Measurements from ENCODE around the gene SLC19A1.

Gene SLC19A1

DNA sequence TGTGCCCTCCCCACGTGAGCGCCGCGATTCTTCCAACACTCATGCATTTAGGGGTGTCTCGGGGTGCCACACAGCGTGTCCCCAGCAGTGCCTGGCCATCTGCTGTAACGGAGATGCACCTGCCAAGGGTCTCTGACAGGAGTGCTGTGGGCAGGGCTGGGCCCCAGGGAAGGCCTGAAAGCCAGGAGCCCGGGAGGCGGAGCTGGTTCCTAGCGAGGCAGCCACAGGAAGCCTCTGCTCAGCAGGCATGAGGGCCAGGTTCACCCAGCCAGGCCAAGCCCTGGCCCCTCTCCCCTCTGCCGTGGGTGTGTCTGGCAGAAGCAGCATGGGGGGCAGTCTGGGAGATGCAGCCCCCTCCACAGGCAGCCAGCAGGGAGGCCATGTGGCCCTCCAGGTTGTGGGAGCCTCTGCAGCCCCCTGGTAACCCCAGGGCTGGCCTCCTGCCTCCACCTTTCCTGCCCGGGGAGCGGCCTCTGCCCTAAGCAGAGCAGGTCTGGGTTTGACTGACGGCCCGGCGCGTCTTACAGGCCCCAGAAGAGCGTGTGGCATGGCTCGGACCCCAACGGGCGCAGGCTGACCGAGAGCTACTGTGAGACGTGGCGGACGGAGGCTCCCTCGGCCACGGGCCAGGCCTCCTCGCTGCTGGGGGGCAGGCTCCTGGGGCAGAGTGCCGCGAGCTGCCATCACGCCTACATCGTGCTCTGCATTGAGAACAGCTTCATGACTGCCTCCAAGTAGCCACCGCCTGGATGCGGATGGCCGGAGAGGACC lies 30.4 kb downstream of the SLC19A1 start:
- Histone ChIP-seq H3K4me1 (ENCODE audit: control insufficient read depth, insufficient read depth, low read length) (peaks cover 18% of the 10 kb centered on the region), H3K27me3 (ENCODE audit: control insufficient read depth, insufficient read depth, low read length) (no peaks in the 10 kb centered on the region), H3K9me3 (ENCODE audit: control insufficient read depth, low read length) (no peaks in the 10 kb centered on the region), H3K36me3 (ENCODE audit: control insufficient read depth, insufficient read depth, low read length) (no peaks in the 10 kb centered on the region), H3K4me3 (ENCODE audit: low read length) (no peak overlapping the region), H3K9ac (ENCODE audit: low read length) (no peak overlapping the region)

- H3K9me3 ChIP-seq (ENCODE audit: control insufficient read depth, low read length) = no peaks in the 10 kb centered on the region
- H3K27me3 ChIP-seq (ENCODE audit: control insufficient read depth, insufficient read depth, low read length) = no peaks in the 10 kb centered on the region
- no peak overlapping the region for H3K4me3 ChIP-seq (ENCODE audit: low read length)
- no peak overlapping the region for H3K9ac ChIP-seq (ENCODE audit: low read length)
- peaks cover 18% of the 10 kb centered on the region for H3K4me1 ChIP-seq (ENCODE audit: control insufficient read depth, insufficient read depth, low read length)
- no peaks in the 10 kb centered on the region for H3K36me3 ChIP-seq (ENCODE audit: control insufficient read depth, insufficient read depth, low read length)
Observed at GRCh38 chr21:45511007-45511406, 31.2 kb downstream of the SLC19A1 start.

DNA sequence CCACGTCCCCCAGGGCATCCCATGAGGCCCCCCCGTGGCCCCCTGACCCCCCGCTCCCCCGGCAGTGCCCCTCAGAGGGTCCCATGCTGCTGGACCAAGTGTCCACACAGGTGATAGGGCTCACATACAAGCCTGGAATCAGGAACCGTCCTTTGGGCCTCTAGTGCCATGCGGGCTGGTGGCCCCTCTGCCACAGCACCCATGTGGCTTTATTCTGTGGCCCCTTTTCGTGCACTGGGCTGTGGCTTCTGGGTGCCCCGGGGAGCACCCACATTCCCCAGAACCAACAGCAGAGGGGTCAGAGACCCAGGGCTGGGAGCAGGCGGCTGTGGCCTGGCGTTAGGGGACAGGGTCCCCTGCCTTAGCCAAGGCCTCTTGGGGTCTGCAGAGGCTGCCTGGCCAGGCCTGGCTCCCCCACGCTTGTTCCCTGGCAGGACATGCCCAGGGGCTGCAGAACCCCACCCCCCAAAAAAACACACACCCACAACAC lies 31.7 kb downstream of the SLC19A1 start:
- Histone ChIP-seq H3K27me3 (ENCODE audit: control insufficient read depth, insufficient read depth, low read length) (no peaks in the 10 kb centered on the region), H3K4me3 (ENCODE audit: low read length) (no peak overlapping the region), H3K36me3 (ENCODE audit: control insufficient read depth, insufficient read depth, low read length) (no peaks in the 10 kb centered on the region), H3K9ac (ENCODE audit: low read length) (no peak overlapping the region), H3K4me1 (ENCODE audit: control insufficient read depth, insufficient read depth, low read length) (peaks cover 18% of the 10 kb centered on the region), H3K9me3 (ENCODE audit: control insufficient read depth, low read length) (no peaks in the 10 kb centered on the region)

GRCh38 chr21:45509566-45510465 lies 32.4 kb downstream of the SLC19A1 start:
- Histone ChIP-seq H3K4me1 (ENCODE audit: control insufficient read depth, insufficient read depth, low read length) (peaks cover 18% of the 10 kb centered on the region), H3K36me3 (ENCODE audit: control insufficient read depth, insufficient read depth, low read length) (no peaks in the 10 kb centered on the region), H3K9ac (ENCODE audit: low read length) (no peak overlapping the region), H3K9me3 (ENCODE audit: control insufficient read depth, low read length) (no peaks in the 10 kb centered on the region), H3K27me3 (ENCODE audit: control insufficient read depth, insufficient read depth, low read length) (no peaks in the 10 kb centered on the region), H3K4me3 (ENCODE audit: low read length) (no peak overlapping the region)

GRCh38 chr21:45508607-45509565 lies 33.4 kb downstream of the SLC19A1 start:
- no peak overlapping the region for H3K9ac ChIP-seq (ENCODE audit: low read length)
- no peaks in the 10 kb centered on the region for H3K27me3 ChIP-seq (ENCODE audit: control insufficient read depth, insufficient read depth, low read length)
- no peaks in the 10 kb centered on the region for H3K36me3 ChIP-seq (ENCODE audit: control insufficient read depth, insufficient read depth, low read length)
- H3K4me3 ChIP-seq (ENCODE audit: low read length) = no peak overlapping the region
- H3K4me1 ChIP-seq (ENCODE audit: control insufficient read depth, insufficient read depth, low read length) = peaks cover 17% of the 10 kb centered on the region
- H3K9me3 ChIP-seq (ENCODE audit: control insufficient read depth, low read length) = no peaks in the 10 kb centered on the region

- Histone ChIP-seq H3K4me1 (ENCODE audit: control insufficient read depth, insufficient read depth, low read length) (peaks cover 8% of the 10 kb centered on the region), H3K4me3 (ENCODE audit: low read length) (no peak overlapping the region), H3K36me3 (ENCODE audit: control insufficient read depth, insufficient read depth, low read length) (no peaks in the 10 kb centered on the region), H3K9me3 (ENCODE audit: control insufficient read depth, low read length) (no peaks in the 10 kb centered on the region), H3K9ac (ENCODE audit: low read length) (no peak overlapping the region), H3K27me3 (ENCODE audit: control insufficient read depth, insufficient read depth, low read length) (no peaks in the 10 kb centered on the region)
Observed at GRCh38 chr21:45507888-45508508, 34.2 kb downstream of the SLC19A1 start.

DNA sequence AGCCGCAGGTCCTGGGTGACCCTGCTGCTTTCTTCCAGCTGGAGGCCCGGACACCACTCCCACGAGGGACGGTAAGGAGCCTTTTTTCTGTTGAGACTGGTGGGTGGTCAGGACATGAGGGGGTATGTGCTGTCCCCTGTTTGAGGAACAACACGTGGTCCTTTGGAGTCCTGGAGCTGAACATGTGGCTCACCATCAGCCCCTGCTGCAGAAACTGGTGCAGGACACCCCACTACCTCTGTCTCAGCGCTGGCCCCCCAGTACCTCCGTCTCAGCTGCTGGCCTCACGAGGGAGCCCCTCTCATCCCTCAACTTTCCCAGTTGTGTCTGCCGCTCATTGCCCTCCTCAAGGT lies 34.7 kb downstream of the SLC19A1 start:
- no peak overlapping the region for H3K4me3 ChIP-seq (ENCODE audit: low read length)
- peaks cover 4% of the 10 kb centered on the region for H3K4me1 ChIP-seq (ENCODE audit: control insufficient read depth, insufficient read depth, low read length)
- no peaks in the 10 kb centered on the region for H3K36me3 ChIP-seq (ENCODE audit: control insufficient read depth, insufficient read depth, low read length)
- no peaks in the 10 kb centered on the region for H3K27me3 ChIP-seq (ENCODE audit: control insufficient read depth, insufficient read depth, low read length)
- no peak overlapping the region for H3K9ac ChIP-seq (ENCODE audit: low read length)
- H3K9me3 ChIP-seq (ENCODE audit: control insufficient read depth, low read length) = no peaks in the 10 kb centered on the region

DNA sequence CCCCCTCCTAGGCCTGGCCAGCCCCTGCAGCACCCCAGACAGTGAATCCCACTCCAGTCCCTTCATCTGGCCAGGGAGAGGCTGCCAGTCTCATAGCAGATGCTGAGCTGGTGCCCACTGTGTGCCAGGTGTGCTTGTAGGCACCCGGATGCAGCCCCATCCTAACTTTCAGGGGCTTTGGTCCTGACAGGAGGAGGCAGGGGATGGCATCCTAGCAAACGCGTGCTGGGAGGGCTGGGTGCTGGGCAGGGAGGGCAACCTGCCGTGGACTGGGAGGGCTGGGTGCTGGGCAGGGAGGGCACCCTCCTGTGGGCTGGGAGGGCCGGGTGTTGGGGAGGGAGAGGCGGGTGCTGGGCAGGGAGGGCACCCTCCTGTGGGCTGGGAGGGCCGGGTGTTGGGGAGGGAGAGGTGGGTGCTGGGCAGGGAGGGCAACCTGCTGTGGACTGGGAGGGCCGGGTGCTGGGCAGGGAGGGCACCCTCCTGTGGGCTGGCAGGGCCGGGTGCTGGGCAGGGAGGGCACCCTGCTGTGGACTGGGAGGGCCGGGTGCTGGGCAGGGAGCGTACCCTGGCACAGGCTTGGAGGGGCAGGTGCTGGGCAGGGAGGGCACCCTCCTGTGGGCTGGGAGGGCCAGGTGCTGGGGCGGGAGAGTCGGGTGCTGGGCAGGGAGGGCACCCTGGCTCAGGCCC lies 35.3 kb downstream of the SLC19A1 start:
- Histone ChIP-seq H3K9ac (ENCODE audit: low read length) (no peak overlapping the region), H3K4me1 (ENCODE audit: control insufficient read depth, insufficient read depth, low read length) (peaks cover 4% of the 10 kb centered on the region), H3K36me3 (ENCODE audit: control insufficient read depth, insufficient read depth, low read length) (no peaks in the 10 kb centered on the region), H3K27me3 (ENCODE audit: control insufficient read depth, insufficient read depth, low read length) (no peaks in the 10 kb centered on the region), H3K9me3 (ENCODE audit: control insufficient read depth, low read length) (no peaks in the 10 kb centered on the region), H3K4me3 (ENCODE audit: low read length) (no peak overlapping the region)

DNA sequence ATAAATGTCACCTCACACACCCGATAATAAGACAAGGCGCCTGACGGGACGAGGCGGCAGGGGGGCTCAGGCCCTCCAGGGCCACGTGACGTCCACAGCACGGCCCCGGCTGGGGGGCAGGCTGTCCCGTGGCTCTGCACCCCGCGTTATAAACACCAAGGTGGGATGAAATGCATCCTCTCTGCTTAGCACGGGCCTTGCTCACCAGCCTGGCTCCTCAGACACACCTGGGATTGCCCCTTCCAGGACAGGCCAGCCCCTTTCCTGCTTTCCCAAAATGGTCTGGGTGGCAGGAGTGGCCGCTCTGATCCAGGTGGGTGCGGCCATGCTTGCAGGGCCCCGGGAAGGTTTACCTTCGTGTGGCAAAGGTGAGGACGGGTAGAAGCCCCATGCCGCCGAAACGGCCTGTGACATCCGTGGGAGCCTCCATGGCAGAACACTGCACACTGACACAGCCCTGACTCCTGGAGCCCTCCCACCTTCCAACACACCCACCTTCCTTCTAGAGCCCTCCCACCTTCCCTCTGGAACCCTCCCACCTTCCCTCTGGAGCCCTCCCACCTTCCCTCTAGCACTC lies 35.9 kb downstream of the SLC19A1 start:
- no peaks in the 10 kb centered on the region for H3K27me3 ChIP-seq (ENCODE audit: control insufficient read depth, insufficient read depth, low read length)
- H3K4me1 ChIP-seq (ENCODE audit: control insufficient read depth, insufficient read depth, low read length) = peaks cover 4% of the 10 kb centered on the region
- H3K9me3 ChIP-seq (ENCODE audit: control insufficient read depth, low read length) = no peaks in the 10 kb centered on the region
- no peak overlapping the region for H3K4me3 ChIP-seq (ENCODE audit: low read length)
- H3K9ac ChIP-seq (ENCODE audit: low read length) = no peak overlapping the region
- no peaks in the 10 kb centered on the region for H3K36me3 ChIP-seq (ENCODE audit: control insufficient read depth, insufficient read depth, low read length)

DNA sequence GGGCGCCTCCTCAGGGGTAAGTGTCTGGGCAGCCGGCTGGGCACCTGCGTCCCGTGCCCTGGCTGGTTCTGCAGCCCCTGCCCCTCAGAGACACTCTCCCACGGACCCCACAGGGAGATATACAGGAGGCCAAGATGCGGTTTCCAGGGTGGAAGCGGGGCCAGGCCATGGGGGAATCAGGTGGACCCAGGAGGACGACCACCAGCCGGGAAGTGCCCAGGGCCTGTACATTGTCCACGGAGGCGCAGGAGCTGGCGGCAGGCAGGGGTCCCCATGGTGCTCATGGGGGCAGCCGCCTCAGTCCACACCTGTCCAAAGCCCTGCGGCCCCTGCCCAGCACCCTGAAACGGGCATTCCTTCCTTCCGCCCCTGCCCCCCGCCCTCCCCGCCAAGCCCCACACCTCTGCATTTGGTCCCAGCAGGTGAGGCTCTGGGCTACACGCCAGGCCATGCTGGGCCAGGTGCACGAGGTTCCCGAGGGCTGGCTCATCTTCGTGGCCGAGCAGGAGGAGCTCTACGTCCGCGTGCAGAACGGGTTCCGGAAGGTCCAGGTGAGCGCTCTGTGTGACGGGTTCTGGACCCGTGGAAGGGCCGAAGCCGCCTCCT lies 36.7 kb downstream of the SLC19A1 start:
- H3K4me1 ChIP-seq (ENCODE audit: control insufficient read depth, insufficient read depth, low read length) = peaks cover 4% of the 10 kb centered on the region
- H3K36me3 ChIP-seq (ENCODE audit: control insufficient read depth, insufficient read depth, low read length) = no peaks in the 10 kb centered on the region
- no peaks in the 10 kb centered on the region for H3K9me3 ChIP-seq (ENCODE audit: control insufficient read depth, low read length)
- no peak overlapping the region for H3K9ac ChIP-seq (ENCODE audit: low read length)
- H3K27me3 ChIP-seq (ENCODE audit: control insufficient read depth, insufficient read depth, low read length) = no peaks in the 10 kb centered on the region
- no peak overlapping the region for H3K4me3 ChIP-seq (ENCODE audit: low read length)

All from mucosa of stomach (tissue), 1 donor.